K562 (cell line): ENCODE measurements around the gene PARD3. TPM values are rescaled to one million over a fixed set of nuclear protein-coding genes. Genes with fewer than 3 reads are reported as not detected.

Experiments
- ATAC-seq: fragments of 200-7000 bp; cut with Tn5 transposase; 3 replicates; pipeline ENCODE4 v1.9.1; 2020; ENCODE audit warnings: moderate library complexity
- BruUV-seq: library from RNA; stranded (reverse); fragments of 400-500 nt; replicated peaks from 2 replicates; lab custom pipeline; 2021; lab: Mats Ljungman, UMichigan
- CTCF ChIA-PET: fragments of 300-600 bp; formaldehyde crosslinking; extraction: SDS; loops from one replicate; lab custom pipeline; 2021; ENCODE audit warnings: low intra/inter-chr PET ratio; lab: Yijun Ruan, JAX
- POLR2A ChIA-PET: fragments of 300-600, 350-650 bp; sonication (Branson Sonifier 250); formaldehyde crosslinking; extraction: SDS; loops from one replicate; lab custom pipeline; 2021; ENCODE audit warnings: antibody characterized with exemption, inconsistent platforms; lab: Yijun Ruan, JAX
- DNase-seq, 4 experiments: peaks; one replicate each; pipeline versions ENCODE4 v3.0.0 to v3.0.0-alpha.2; 2011 to 2018; ENCODE audit warnings: low spot score in 3 of 4, mixed read lengths in 3 of 4; ENCODE audit errors: extremely low read depth in 1 of 4
- FAIRE-seq: peaks from 2 replicates; lab custom pipeline; 2011; peaks lifted over from hg19 to GRCh38; lab: Jason Lieb, UNC
- H2AFZ ChIP-seq: 2 replicates; pipeline ENCODE4 v1.6.0; 2011; ENCODE audit warnings: low read depth, low read length, control low read depth, inconsistent platforms
- H3K27ac ChIP-seq: fragments of 200-600 bp; 3 replicates; pipeline ENCODE4 v1.8.0; 2011; ENCODE audit warnings: low read depth, mild to moderate bottlenecking, control low read depth, inconsistent platforms, low read length, moderate library complexity, mixed read lengths; ENCODE audit errors: extremely low read depth
- H3K27me3 ChIP-seq, 2 experiments: fragments of 300-600 bp in 1 of 2; 2 replicates in 1 of 2; 3 replicates in 1 of 2; pipeline versions ENCODE4 v1.6.0 to v1.8.0; 2011; ENCODE audit warnings: inconsistent platforms in 2 of 2, low read length in 2 of 2, mild to moderate bottlenecking in 1 of 2, mixed read lengths in 1 of 2, moderate library complexity in 1 of 2; ENCODE audit not compliant: control insufficient read depth in 2 of 2, insufficient read depth in 2 of 2
- H3K36me3 ChIP-seq: fragments of 300-600 bp; 3 replicates; pipeline ENCODE4 v1.8.0; 2011; ENCODE audit warnings: mild to moderate bottlenecking, low read length, inconsistent platforms; ENCODE audit not compliant: control insufficient read depth, insufficient read depth
- H3K4me1 ChIP-seq, 2 experiments: fragments of 200-600 bp in 1 of 2; replicated peaks in 1 of 2; 2 replicates in 1 of 2; 3 replicates in 1 of 2; pipeline versions ENCODE4 v1.5.1 to v1.8.0; 2011; ENCODE audit warnings: inconsistent platforms in 2 of 2, low read length in 2 of 2, mild to moderate bottlenecking in 1 of 2, mixed read lengths in 1 of 2, moderate library complexity in 1 of 2; ENCODE audit not compliant: control insufficient read depth in 2 of 2, insufficient read depth in 2 of 2
- H3K4me2 ChIP-seq: 2 replicates; pipeline ENCODE4 v1.6.1; 2011; ENCODE audit warnings: low read length, control low read depth, inconsistent platforms, mixed read lengths; ENCODE audit not compliant: insufficient read depth
- H3K4me3 ChIP-seq: fragments of 200-600 bp; sonication (generic), shearing (Covaris generic); 2 replicates; pipeline ENCODE4 v1.5.1; 2016; ENCODE audit warnings: control low read depth, inconsistent platforms
- H3K79me2 ChIP-seq: fragments of 200-600 bp; 3 replicates; pipeline ENCODE4 v1.8.0; 2011; ENCODE audit warnings: low read length, inconsistent platforms; ENCODE audit not compliant: control insufficient read depth, insufficient read depth
- H3K9ac ChIP-seq, 2 experiments: 2 replicates each; pipeline versions ENCODE4 v1.6.0 to v1.6.1; 2011; ENCODE audit warnings: low read depth in 2 of 2, low read length in 2 of 2, control low read depth in 1 of 2, inconsistent platforms in 1 of 2, mild to moderate bottlenecking in 1 of 2, mixed read lengths in 1 of 2; ENCODE audit not compliant: insufficient read depth in 1 of 2
- H3K9me1 ChIP-seq: one replicate; pipeline ENCODE4 v1.6.0; 2011; ENCODE audit warnings: inconsistent platforms, mild to moderate bottlenecking, low read length, moderate library complexity; ENCODE audit not compliant: control insufficient read depth, insufficient read depth
- H3K9me3 ChIP-seq: replicated peaks from 2 replicates; pipeline ENCODE4 v1.5.1; 2011; ENCODE audit warnings: low read depth, low read length, inconsistent platforms; ENCODE audit not compliant: control insufficient read depth, insufficient read depth
- H4K20me1 ChIP-seq: replicated peaks from 2 replicates; pipeline ENCODE4 v1.6.1; 2011; ENCODE audit warnings: low read length, inconsistent platforms, mixed read lengths; ENCODE audit not compliant: control insufficient read depth, insufficient read depth
- BMI1 ChIP-seq: fragments of 150-350 bp; IDR thresholded peaks from 2 replicates; pipeline ENCODE4 v1.6.1; 2014; ENCODE audit warnings: low read length
- CBX3 ChIP-seq, 2 experiments: IDR thresholded peaks; 1 replicate in 1 of 2; 2 replicates in 1 of 2; pipeline ENCODE4 v1.6.1; 2012; ENCODE audit warnings: inconsistent platforms in 2 of 2, low read length in 2 of 2, borderline replicate concordance in 1 of 2, control low read depth in 1 of 2
- HMG20B ChIP-seq: fragments of 250-450 bp; sonication (Bioruptor Pico); IDR thresholded peaks from 2 replicates; pipeline ENCODE4 v1.5.0; 2021; ENCODE audit warnings: mild to moderate bottlenecking
- POLR2AphosphoS2 ChIP-seq: IDR thresholded peaks from 2 replicates; pipeline ENCODE4 v1.6.1; 2012; ENCODE audit warnings: low read length, improper control_type of control experiment
- XRCC5 ChIP-seq: fragments of 200-400 bp; formaldehyde crosslinking; IDR thresholded peaks from 2 replicates; pipeline ENCODE4 v1.6.1; 2017; ENCODE audit warnings: low read depth, mild to moderate bottlenecking, low read length
- in situ Hi-C: fragments of 300-500 bp; cut with MboI; formaldehyde crosslinking; loops from 4 replicates; pipeline ENCODE4 v1.15.0; 2018; ENCODE audit warnings: inconsistent platforms, mixed read lengths
- intact Hi-C: fragments of 100-400 bp; cut with micrococcal nuclease; formaldehyde crosslinking; loops from 2 replicates; pipeline ENCODE4 v1.14.2; 2022
- polyA plus RNA-seq, 8 experiments: library from polyadenylated mRNA; depleted of rRNA in 4 of 8; stranded (reverse) in 5 of 8; unstranded in 3 of 8; fragments of >200 nt; fragmentation: Nextera tagmentation in 2 of 8; fragmentation: Illumina TruSeq in 1 of 8; extraction: Ambion mirVana in 2 of 8; extraction: Trizol in 1 of 8; gene quantifications; 2 replicates each; pipeline versions ENCODE4 v1.2.1 to v1.2.3, GENCODE V29; 2011 to 2014; ENCODE audit warnings: inconsistent platforms in 1 of 8, missing spikeins in 1 of 8
- total RNA-seq, 7 experiments: library from RNA; depleted of rRNA in 6 of 7; stranded (reverse); fragments of >200 nt in 6 of 7; fragmentation: Illumina TruSeq in 2 of 7; extraction: Trizol in 2 of 7; gene quantifications; 2 replicates each; pipeline versions ENCODE4 v1.2.1 to v1.2.3, GENCODE V29; 2011 to 2021; ENCODE audit warnings: low replicate concordance in 1 of 7
- TF ChIP-seq, protein P1 (sequence below): fragments of 450-650 bp; IDR thresholded peaks from 2 replicates; pipeline ENCODE4 v1.6.1; 2018; ENCODE audit not compliant: partially characterized antibody
- TF ChIP-seq, protein P2 (sequence below): fragments of 250-450 bp; sonication (Bioruptor Pico); IDR thresholded peaks from 2 replicates; pipeline ENCODE4 v1.8.0; 2022; ENCODE audit warnings: moderate library complexity, mild to moderate bottlenecking, inconsistent platforms

PARD3 gene
- total and polyA plus RNA-seq, 9 of the 15 experiments (the other 6 are each of a cell fraction or from before 2014, with no cell fraction given), result 2.7 to 11.7 (median 7.7) TPM

DNA sequence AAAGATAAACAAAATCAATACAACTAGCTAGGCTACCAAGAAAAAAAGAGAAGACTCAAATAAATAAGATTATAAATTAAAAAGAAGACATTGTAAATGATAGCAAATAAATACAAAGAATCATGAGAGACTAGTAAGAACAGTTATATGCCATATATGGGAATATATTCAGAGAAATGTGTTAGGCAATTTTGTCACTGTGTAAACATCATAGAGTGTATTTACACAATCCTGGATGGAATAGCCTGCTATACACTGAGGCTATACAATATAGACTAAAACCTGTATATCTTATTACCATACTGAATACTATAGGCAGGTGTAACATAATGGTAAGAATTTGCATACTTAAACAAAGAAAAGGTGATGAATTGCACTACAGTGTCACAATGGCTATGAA, 717.4 kb downstream of the PARD3 start (continued):
- TF ChIP-seq, protein P1, sequence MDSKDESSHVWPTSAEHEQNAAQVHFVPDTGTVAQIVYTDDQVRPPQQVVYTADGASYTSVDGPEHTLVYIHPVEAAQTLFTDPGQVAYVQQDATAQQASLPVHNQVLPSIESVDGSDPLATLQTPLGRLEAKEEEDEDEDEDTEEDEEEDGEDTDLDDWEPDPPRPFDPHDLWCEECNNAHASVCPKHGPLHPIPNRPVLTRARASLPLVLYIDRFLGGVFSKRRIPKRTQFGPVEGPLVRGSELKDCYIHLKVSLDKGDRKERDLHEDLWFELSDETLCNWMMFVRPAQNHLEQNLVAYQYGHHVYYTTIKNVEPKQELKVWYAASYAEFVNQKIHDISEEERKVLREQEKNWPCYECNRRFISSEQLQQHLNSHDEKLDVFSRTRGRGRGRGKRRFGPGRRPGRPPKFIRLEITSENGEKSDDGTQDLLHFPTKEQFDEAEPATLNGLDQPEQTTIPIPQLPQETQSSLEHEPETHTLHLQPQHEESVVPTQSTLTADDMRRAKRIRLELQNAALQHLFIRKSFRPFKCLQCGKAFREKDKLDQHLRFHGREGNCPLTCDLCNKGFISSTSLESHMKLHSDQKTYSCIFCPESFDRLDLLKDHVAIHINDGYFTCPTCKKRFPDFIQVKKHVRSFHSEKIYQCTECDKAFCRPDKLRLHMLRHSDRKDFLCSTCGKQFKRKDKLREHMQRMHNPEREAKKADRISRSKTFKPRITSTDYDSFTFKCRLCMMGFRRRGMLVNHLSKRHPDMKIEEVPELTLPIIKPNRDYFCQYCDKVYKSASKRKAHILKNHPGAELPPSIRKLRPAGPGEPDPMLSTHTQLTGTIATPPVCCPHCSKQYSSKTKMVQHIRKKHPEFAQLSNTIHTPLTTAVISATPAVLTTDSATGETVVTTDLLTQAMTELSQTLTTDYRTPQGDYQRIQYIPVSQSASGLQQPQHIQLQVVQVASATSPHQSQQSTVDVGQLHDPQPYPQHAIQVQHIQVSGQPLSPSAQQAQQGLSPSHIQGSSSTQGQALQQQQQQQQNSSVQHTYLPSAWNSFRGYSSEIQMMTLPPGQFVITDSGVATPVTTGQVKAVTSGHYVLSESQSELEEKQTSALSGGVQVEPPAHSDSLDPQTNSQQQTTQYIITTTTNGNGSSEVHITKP, result no peak
- TF ChIP-seq XRCC5 (no peak), HMG20B (CRISPR knock-in tag) (no peak)
- TF ChIP-seq, protein P2, sequence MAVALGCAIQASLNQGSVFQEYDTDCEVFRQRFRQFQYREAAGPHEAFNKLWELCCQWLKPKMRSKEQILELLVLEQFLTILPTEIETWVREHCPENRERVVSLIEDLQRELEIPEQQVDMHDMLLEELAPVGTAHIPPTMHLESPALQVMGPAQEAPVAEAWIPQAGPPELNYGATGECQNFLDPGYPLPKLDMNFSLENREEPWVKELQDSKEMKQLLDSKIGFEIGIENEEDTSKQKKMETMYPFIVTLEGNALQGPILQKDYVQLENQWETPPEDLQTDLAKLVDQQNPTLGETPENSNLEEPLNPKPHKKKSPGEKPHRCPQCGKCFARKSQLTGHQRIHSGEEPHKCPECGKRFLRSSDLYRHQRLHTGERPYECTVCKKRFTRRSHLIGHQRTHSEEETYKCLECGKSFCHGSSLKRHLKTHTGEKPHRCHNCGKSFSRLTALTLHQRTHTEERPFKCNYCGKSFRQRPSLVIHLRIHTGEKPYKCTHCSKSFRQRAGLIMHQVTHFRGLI (CRISPR knock-in tag), result no peak

DNA sequence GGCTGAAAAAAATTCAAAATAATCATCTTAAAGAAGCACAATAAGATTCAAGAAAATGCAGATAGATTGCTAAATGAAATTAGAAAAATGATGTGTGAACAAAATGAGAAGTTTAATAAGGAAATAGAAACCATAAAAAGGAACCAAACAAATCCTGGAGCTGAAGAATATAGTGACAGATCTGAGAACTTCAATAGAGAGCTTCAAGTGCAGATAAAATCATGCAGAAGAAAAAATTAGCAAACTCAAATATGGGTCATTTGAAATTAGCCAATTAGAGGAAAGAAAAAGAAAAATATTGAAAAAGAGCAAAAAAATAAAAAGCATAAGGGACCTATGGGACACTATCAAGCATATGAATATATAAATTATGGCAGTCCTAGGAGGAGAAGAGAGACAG, 720.1 kb downstream of the PARD3 start:
- ATAC-seq (no peak), DNase-seq (no peak), FAIRE-seq (no peak)
- Histone ChIP-seq H3K9me1 (no peaks in the 10 kb centered on the region), H4K20me1 (no peaks in the 10 kb centered on the region), H3K27me3 (no peaks in the 10 kb centered on the region), H3K27ac (no peak overlapping the region), H3K9ac (no peak overlapping the region), H3K4me2 (no peak overlapping the region), H3K36me3 (no peaks in the 10 kb centered on the region), H2AFZ (no peak overlapping the region), H3K4me3 (no peak overlapping the region), H3K4me1 (no peaks in the 10 kb centered on the region), H3K79me2 (no peaks in the 10 kb centered on the region), H3K9me3 (no peaks in the 10 kb centered on the region; the same call in 1 of the 2 replicates)
- in situ Hi-C loops, result no loop called here
- TF ChIP-seq POLR2AphosphoS2 (no peak), CBX3 (IDR thresholded peaks at IDR 0.05; ENCODE audit: borderline replicate concordance in 1 of 2, low read length in 2 of 2) (peak in 1 of 2 experiments; percentile 67; a peak in 2 of 3 replicates), BMI1 (no peak)
- POLR2A ChIA-PET, result no interaction called here
- CTCF ChIA-PET, result interaction anchor here (0.5 kb wide), 1 partner anchor 960 kb away, joined by 5 read pairs; no protein-coding TSS in a partner anchor
- no TSS peak for BruUV-seq
- intact Hi-C loops, result no loop called here
